H7 (cell line): Measurements from ENCODE around the gene SLC6A15. TPM values are rescaled to one million over a fixed set of nuclear protein-coding genes. Genes with fewer than 3 reads are reported as not detected.

Experiments
- total RNA-seq: library from RNA; depleted of rRNA; stranded (reverse); fragments of >200 nt; shearing (Covaris generic); gene quantifications from 2 replicates; pipeline ENCODE4 v1.2.3, GENCODE V29; 2014; rRNA removed

The SLC6A15 gene
- total RNA-seq, 1 experiment from 2014 or later, result 26.4 TPM

Other genes starting within 250 kb of the SLC6A15 start
- gene TSPAN19, start 123.5 kb upstream of the SLC6A15 start, total RNA-seq, result not detected in 2 replicates
- 0.17 and 0.33 TPM in 2 replicates for gene LRRIQ1, start 123.6 kb upstream of the SLC6A15 start, total RNA-seq